ENCODE results near the gene CFAP45. TPM values are rescaled to one million over a fixed set of nuclear protein-coding genes. Genes with fewer than 3 reads are reported as not detected.

CFAP45 gene
- total and polyA plus RNA-seq, 2 of the 8 experiments (the other 6 are each of a cell fraction or from before 2014, with no cell fraction given) = 0.05 TPM; not detected in 1

DNA sequence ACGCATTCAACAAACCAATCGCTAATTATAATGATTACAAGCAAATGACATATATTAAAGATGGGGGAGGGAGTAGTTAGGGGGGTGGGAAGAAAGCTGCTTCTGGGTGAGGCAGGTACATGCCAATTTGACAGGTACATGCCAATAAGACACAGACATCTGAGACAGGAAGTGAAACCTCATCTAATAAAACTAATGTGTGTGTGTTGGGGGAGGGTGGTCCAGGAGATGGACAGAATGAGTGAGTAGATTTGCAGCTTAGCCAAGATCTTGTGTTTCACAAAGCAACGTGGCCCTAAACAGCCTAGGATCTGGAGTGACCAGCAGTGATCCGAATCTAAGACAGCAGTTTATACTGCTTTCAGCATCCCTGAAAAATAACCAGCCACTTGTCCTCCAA, 10.8 kb downstream of the CFAP45 start (continued):
- TF ChIP-seq, protein P1, sequence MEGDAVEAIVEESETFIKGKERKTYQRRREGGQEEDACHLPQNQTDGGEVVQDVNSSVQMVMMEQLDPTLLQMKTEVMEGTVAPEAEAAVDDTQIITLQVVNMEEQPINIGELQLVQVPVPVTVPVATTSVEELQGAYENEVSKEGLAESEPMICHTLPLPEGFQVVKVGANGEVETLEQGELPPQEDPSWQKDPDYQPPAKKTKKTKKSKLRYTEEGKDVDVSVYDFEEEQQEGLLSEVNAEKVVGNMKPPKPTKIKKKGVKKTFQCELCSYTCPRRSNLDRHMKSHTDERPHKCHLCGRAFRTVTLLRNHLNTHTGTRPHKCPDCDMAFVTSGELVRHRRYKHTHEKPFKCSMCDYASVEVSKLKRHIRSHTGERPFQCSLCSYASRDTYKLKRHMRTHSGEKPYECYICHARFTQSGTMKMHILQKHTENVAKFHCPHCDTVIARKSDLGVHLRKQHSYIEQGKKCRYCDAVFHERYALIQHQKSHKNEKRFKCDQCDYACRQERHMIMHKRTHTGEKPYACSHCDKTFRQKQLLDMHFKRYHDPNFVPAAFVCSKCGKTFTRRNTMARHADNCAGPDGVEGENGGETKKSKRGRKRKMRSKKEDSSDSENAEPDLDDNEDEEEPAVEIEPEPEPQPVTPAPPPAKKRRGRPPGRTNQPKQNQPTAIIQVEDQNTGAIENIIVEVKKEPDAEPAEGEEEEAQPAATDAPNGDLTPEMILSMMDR (IDR thresholded peaks at IDR 0.05; ENCODE audit: control extremely low read depth in 1 of 3, insufficient read depth in 1 of 3, low read depth in 1 of 3, low read length in 3 of 3) = no peak
- TF ChIP-seq POU5F1 (IDR thresholded peaks at IDR 0.05; ENCODE audit: low read depth, low read length) (no peak), POLR2AphosphoS5 (IDR thresholded peaks at IDR 0.05; ENCODE audit: low read depth, low read length) (no peak), TAF1 (IDR thresholded peaks at IDR 0.05; ENCODE audit: low read depth, low read length) (no peak), EZH2 (IDR thresholded peaks at IDR 0.05; ENCODE audit: low read depth, low read length, severe bottlenecking) (no peak), ZNF274 (IDR thresholded peaks at IDR 0.05; ENCODE audit: borderline replicate concordance, extremely low read depth, low read length) (no peak)

Measured in H1 (cell line).